Endodermal cell (in vitro differentiated cells): Measurements from ENCODE around the gene NUCB2. TPM values are rescaled to one million over a fixed set of nuclear protein-coding genes. Genes with fewer than 3 reads are reported as not detected.
A peak's percentile ranks its signal among the peaks of the same experiment; 100 is the strongest.

ENCODE experiments used
- DNase-seq: peaks from one replicate; pipeline ENCODE4 v3.0.0-alpha.2; 2017
- H3K27ac ChIP-seq: 2 replicates; pipeline ENCODE4 v1.5.1; 2013; ENCODE audit warnings: mild to moderate bottlenecking, low read depth, low read length, moderate library complexity
- H3K27me3 ChIP-seq: 2 replicates; pipeline ENCODE4 v1.6.1; 2013; ENCODE audit warnings: mild to moderate bottlenecking, low read length, moderate library complexity; ENCODE audit not compliant: insufficient read depth, control insufficient read depth, poor library complexity, severe bottlenecking
- H3K36me3 ChIP-seq: 2 replicates; pipeline ENCODE4 v1.7.0; 2013; ENCODE audit warnings: mild to moderate bottlenecking, low read length, moderate library complexity; ENCODE audit not compliant: control insufficient read depth, insufficient read depth
- H3K4me1 ChIP-seq: one replicate; pipeline ENCODE4 v1.7.0; 2013; ENCODE audit warnings: low read length; ENCODE audit not compliant: control insufficient read depth, insufficient read depth
- H3K4me3 ChIP-seq: 2 replicates; pipeline ENCODE4 v1.5.1; 2013; ENCODE audit warnings: mild to moderate bottlenecking, low read length, moderate library complexity
- H3K9ac ChIP-seq: 2 replicates; pipeline ENCODE4 v1.6.1; 2013; ENCODE audit warnings: mild to moderate bottlenecking, low read length, moderate library complexity; ENCODE audit not compliant: poor library complexity, severe bottlenecking; ENCODE audit errors: extremely low read depth
- H3K9me3 ChIP-seq: 2 replicates; pipeline ENCODE4 v1.6.1; 2013; ENCODE audit warnings: mild to moderate bottlenecking, low read length, moderate library complexity; ENCODE audit not compliant: control insufficient read depth
- H3K27ac Mint-ChIP-seq: 2 replicates; pipeline ENCODE4 v1.8.0; 2020; ENCODE audit warnings: mixed read lengths
- H3K27me3 Mint-ChIP-seq: 2 replicates; pipeline ENCODE4 v1.8.0; 2021; ENCODE audit warnings: mild to moderate bottlenecking, mixed read lengths; ENCODE audit not compliant: insufficient read depth
- H3K36me3 Mint-ChIP-seq: 2 replicates; pipeline ENCODE4 v1.8.0; 2020; ENCODE audit warnings: low read depth, mixed read lengths
- H3K4me1 Mint-ChIP-seq: 2 replicates; pipeline ENCODE4 v1.8.0; 2020; ENCODE audit warnings: mixed read lengths
- H3K4me3 Mint-ChIP-seq: 2 replicates; pipeline ENCODE4 v1.8.0; 2020; ENCODE audit warnings: mild to moderate bottlenecking, moderate library complexity, mixed read lengths
- H3K9me3 Mint-ChIP-seq: 2 replicates; pipeline ENCODE4 v1.8.0; 2020; ENCODE audit warnings: mild to moderate bottlenecking, mixed read lengths
- CTCF ChIP-seq: fragments of 200-600 bp; sonication (generic); conservative IDR thresholded peaks from 2 replicates; pipeline ENCODE4 v1.5.0; 2021; ENCODE audit warnings: antibody characterized with exemption, mild to moderate bottlenecking
- WGBS, 2 experiments: methylation state at CpG; one replicate each; pipeline versions ENCODE4 v1.1.5 to v1.1.7; 2013; ENCODE audit warnings: missing lambda C conversion rate in 2 of 2, mixed read lengths in 1 of 2; ENCODE audit not compliant: insufficient coverage in 1 of 2, insufficient read length in 1 of 2; 5-methylcytosine and 5-hydroxymethylcytosine counted together
- total RNA-seq, 2 donors: library from RNA; stranded (reverse); fragmentation: NEBNext Ultra II Directional in 1 of 2; extraction: Animal tissue kit (Norgen Biotek cat#: 25700) in 1 of 2; gene quantifications; 2 replicates in 1 of 2; 3 replicates in 1 of 2; pipeline ENCODE4 v1.2.1, GENCODE V29; 2021

The NUCB2 gene
- total RNA-seq, 2 donors from 2014 or later, result 52.4 to 64.6 TPM

- Mint-ChIP-seq H3K27me3 (peaks cover 78% of the 10 kb centered on the region), H3K36me3 (no peaks in the 10 kb centered on the region), H3K4me1 (peaks cover 10% of the 10 kb centered on the region), H3K4me3 (no peak overlapping the region), H3K9me3 (peaks cover 11% of the 10 kb centered on the region), H3K27ac (no peak overlapping the region)
- 91% methylated on average over 6 to 7 of the region's 7 CpGs for WGBS, 2 experiments
- Histone ChIP-seq H3K27me3 (peaks cover 63% of the 10 kb centered on the region), H3K9me3 (peaks cover 11% of the 10 kb centered on the region), H3K4me3 (no peak overlapping the region), H3K36me3 (no peaks in the 10 kb centered on the region), H3K27ac (no peak overlapping the region), H3K9ac (no peak overlapping the region), H3K4me1 (peaks cover 3% of the 10 kb centered on the region)
- DNase-seq, result no peak
- TF ChIP-seq CTCF, result no peak
These were observed 74.1 kb downstream of the NUCB2 start for GRCh38 chr11:17350455-17351171.

GRCh38 chr11:17351172-17351509 lies 74.6 kb downstream of the NUCB2 start:
- H3K4me3 Mint-ChIP-seq, result no peak overlapping the region
- WGBS, 2 experiments, result 27 to 38% methylated on average over 4 to 12 of the region's 12 CpGs
- H3K27ac Mint-ChIP-seq, result no peak overlapping the region
- Histone ChIP-seq H3K9ac (no peak overlapping the region), H3K36me3 (no peaks in the 10 kb centered on the region), H3K4me3 (peak overlapping the region; percentile 81), H3K4me1 (peaks cover 3% of the 10 kb centered on the region), H3K27ac (no peak overlapping the region), H3K27me3 (peaks cover 63% of the 10 kb centered on the region), H3K9me3 (peaks cover 12% of the 10 kb centered on the region)
- H3K4me1 Mint-ChIP-seq, result peaks cover 10% of the 10 kb centered on the region
- no peak for DNase-seq
- peaks cover 78% of the 10 kb centered on the region for H3K27me3 Mint-ChIP-seq
- peak; percentile 60 for TF ChIP-seq CTCF
- no peaks in the 10 kb centered on the region for H3K36me3 Mint-ChIP-seq
- H3K9me3 Mint-ChIP-seq, result peaks cover 12% of the 10 kb centered on the region

GRCh38 chr11:17351510-17352176 lies 75.1 kb downstream of the NUCB2 start, which contains the start of gene NCR3LG1:
NCR3LG1 (plus strand) TSS chr11:17351800; CDS start chr11:17351970, 170 bp downstream.
- TF ChIP-seq CTCF, result no peak
- no peaks in the 10 kb centered on the region for H3K36me3 Mint-ChIP-seq
- Histone ChIP-seq H3K27ac (no peak within 1 kb of the TSS), H3K4me3 (peak within 1 kb of the TSS; percentile 81), H3K4me1 (peaks cover 3% of the 10 kb centered on the region), H3K9ac (no peak within 1 kb of the TSS), H3K27me3 (peaks cover 63% of the 10 kb centered on the region), H3K36me3 (no peaks in the 10 kb centered on the region), H3K9me3 (peaks cover 12% of the 10 kb centered on the region)
- 2% methylated on average over 16 to 61 of the region's 61 CpGs for WGBS, 2 experiments
- H3K27me3 Mint-ChIP-seq, result peaks cover 77% of the 10 kb centered on the region
- peaks cover 16% of the 10 kb centered on the region for H3K9me3 Mint-ChIP-seq
- peak within 1 kb of the TSS; percentile 62 for H3K4me3 Mint-ChIP-seq
- DNase-seq, result peak; percentile 78
- peaks cover 10% of the 10 kb centered on the region for H3K4me1 Mint-ChIP-seq
- H3K27ac Mint-ChIP-seq, result no peak within 1 kb of the TSS
